Stomach (tissue), 9 donors: Measurements from ENCODE around the gene GHRHR. TPM values are rescaled to one million over a fixed set of nuclear protein-coding genes. Genes with fewer than 3 reads are reported as not detected.

Experiments used
- DNase-seq, 2 donors: peaks; one replicate each; pipeline versions ENCODE4 v3.0.0 to v3.0.0-alpha.2; 2013 to 2019
- H3K27ac ChIP-seq, 5 donors: fragments of 200-600 bp in 4 of 5; sonication (generic) in 4 of 5; one replicate each; pipeline ENCODE4 v1.5.1; 2013 to 2019; ENCODE audit warnings: mild to moderate bottlenecking in 1 of 5, moderate library complexity in 1 of 5
- H3K27me3 ChIP-seq, 3 donors: fragments of 200-600 bp; sonication (generic); one replicate each; pipeline ENCODE4 v1.5.1; 2017 to 2019; ENCODE audit warnings: mixed run types in 1 of 3
- H3K36me3 ChIP-seq, 4 donors: fragments of 200-600 bp; sonication (generic); 1 replicate in 3 of 4; 2 replicates in 1 of 4; pipeline ENCODE4 v1.5.1; 2016 to 2019
- H3K4me1 ChIP-seq, 4 donors: fragments of 200-600 bp; sonication (generic); one replicate each; pipeline ENCODE4 v1.5.1; 2016 to 2019
- H3K4me3 ChIP-seq, 4 donors: fragments of 200-600 bp; sonication (generic) in 3 of 4; one replicate each; pipeline ENCODE4 v1.5.1; 2016 to 2019; ENCODE audit warnings: mild to moderate bottlenecking in 1 of 4
- H3K9me3 ChIP-seq, 4 donors: fragments of 200-600 bp; sonication (generic); one replicate each; pipeline ENCODE4 v1.5.1; 2016 to 2019
- EP300 ChIP-seq: sonication (generic); formaldehyde crosslinking; IDR thresholded peaks from one replicate; pipeline ENCODE4 v1.6.1; 2017; ENCODE audit warnings: antibody characterized with exemption
- POLR2A ChIP-seq, 4 donors: fragments of 450-650 bp; IDR thresholded peaks; one replicate each; pipeline ENCODE4 v1.6.1; 2016; ENCODE audit warnings: antibody characterized with exemption in 4 of 4, control low read depth in 2 of 4, mild to moderate bottlenecking in 1 of 4, moderate library complexity in 1 of 4
- POLR2AphosphoS5 ChIP-seq, 3 donors: sonication (generic); formaldehyde crosslinking; IDR thresholded peaks; one replicate each; pipeline ENCODE4 v1.6.1; 2016; ENCODE audit warnings: antibody characterized with exemption in 3 of 3
- WGBS, 5 donors: extraction: QIAGEN DNeasy Blood & Tissue Kit in 3 of 5; methylation state at CpG; one replicate each; pipeline versions ENCODE4 v1.1.5 to v1.1.7; 2013 to 2018; 5-methylcytosine and 5-hydroxymethylcytosine counted together
- intact Hi-C: fragments of 100-400 bp; cut with DNase I; formaldehyde crosslinking; loops from one replicate; pipeline ENCODE4 v1.15.1; 2023; ENCODE audit warnings: low total_unique reads
- polyA plus RNA-seq, 3 donors: library from polyadenylated mRNA; stranded (reverse); fragments of 200-250 nt; gene quantifications; one replicate each; pipeline ENCODE4 v1.2.3, GENCODE V29; 2013
- total RNA-seq, 5 donors: library from RNA; depleted of rRNA; stranded (reverse); fragments of >200 nt; gene quantifications; one replicate each; pipeline versions ENCODE4 v1.1.0 to v1.2.3, GENCODE V29; 2014 to 2016
- TF ChIP-seq, protein P1 (sequence below), 7 experiments: fragments of 450-650 bp in 4 of 7; fragments of 200-600 bp in 3 of 7; sonication (generic) in 3 of 7; IDR thresholded peaks; one replicate each; pipeline ENCODE4 v1.5.1; 2016 to 2019; ENCODE audit warnings: antibody characterized with exemption in 7 of 7, control low read depth in 2 of 7, mild to moderate bottlenecking in 1 of 7
- donor health status: healthy with polysubstance abuse.
- donor health status: Bipolar disorder and iron deficiency.
- donor health status: healthy.

The GHRHR gene
- total and polyA plus RNA-seq, 8 donors, result 0.33 TPM; not detected in 7

DNA sequence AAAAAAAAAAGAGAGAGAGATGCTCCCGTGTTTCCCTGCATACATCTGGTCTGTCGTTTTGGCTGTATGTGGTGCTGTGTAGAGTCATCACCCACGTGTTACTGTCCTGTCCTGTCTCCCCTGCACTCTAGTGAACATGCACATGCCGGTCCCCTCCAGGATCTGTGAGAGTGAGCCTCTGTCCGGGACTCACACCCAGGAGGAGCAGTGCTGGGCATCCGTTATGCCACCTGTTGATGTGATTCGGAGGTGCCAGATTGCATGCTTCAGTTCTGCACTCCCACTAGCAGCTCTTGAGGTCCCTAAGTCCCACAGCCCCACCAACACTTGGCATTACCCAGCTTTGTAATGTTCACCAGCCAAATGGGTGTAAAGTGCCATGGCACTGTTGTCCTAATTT is 16.4 kb downstream of the GHRHR start:
- no peak overlapping the region for H3K4me3 ChIP-seq
- no peak for TF ChIP-seq EP300
- TF ChIP-seq POLR2AphosphoS5 (IDR thresholded peaks at IDR 0.05), result no peak
- TF ChIP-seq, protein P1, sequence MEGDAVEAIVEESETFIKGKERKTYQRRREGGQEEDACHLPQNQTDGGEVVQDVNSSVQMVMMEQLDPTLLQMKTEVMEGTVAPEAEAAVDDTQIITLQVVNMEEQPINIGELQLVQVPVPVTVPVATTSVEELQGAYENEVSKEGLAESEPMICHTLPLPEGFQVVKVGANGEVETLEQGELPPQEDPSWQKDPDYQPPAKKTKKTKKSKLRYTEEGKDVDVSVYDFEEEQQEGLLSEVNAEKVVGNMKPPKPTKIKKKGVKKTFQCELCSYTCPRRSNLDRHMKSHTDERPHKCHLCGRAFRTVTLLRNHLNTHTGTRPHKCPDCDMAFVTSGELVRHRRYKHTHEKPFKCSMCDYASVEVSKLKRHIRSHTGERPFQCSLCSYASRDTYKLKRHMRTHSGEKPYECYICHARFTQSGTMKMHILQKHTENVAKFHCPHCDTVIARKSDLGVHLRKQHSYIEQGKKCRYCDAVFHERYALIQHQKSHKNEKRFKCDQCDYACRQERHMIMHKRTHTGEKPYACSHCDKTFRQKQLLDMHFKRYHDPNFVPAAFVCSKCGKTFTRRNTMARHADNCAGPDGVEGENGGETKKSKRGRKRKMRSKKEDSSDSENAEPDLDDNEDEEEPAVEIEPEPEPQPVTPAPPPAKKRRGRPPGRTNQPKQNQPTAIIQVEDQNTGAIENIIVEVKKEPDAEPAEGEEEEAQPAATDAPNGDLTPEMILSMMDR (IDR thresholded peaks at IDR 0.05), result no peak
- TF ChIP-seq POLR2A (IDR thresholded peaks at IDR 0.05), result no peak
- H3K36me3 ChIP-seq, result no peaks in the 10 kb centered on the region
- intact Hi-C loops, result loop anchor here (5.0 kb wide), 1 partner anchor 142 kb away; no protein-coding TSS in a partner anchor
- no peak for DNase-seq
- H3K27ac ChIP-seq, result no peak overlapping the region
- peaks cover 0 to 12% (median 7%) of the 10 kb centered on the region in 4 donors for H3K4me1 ChIP-seq
- H3K9me3 ChIP-seq, result no peaks in the 10 kb centered on the region
- 57 to 73% (median 66%) methylated on average over 6 to 7 of the region's 7 CpGs for WGBS, 5 donors
- H3K27me3 ChIP-seq, result peaks cover 0 to 41% (median 0%) of the 10 kb centered on the region in 3 donors

GRCh38 chr7:30980751-30981150 is 17.0 kb downstream of the GHRHR start:
- intact Hi-C loops, result loop anchor here (5.0 kb wide), 1 partner anchor 142 kb away; no protein-coding TSS in a partner anchor
- H3K27ac ChIP-seq, result no peak overlapping the region

DNA sequence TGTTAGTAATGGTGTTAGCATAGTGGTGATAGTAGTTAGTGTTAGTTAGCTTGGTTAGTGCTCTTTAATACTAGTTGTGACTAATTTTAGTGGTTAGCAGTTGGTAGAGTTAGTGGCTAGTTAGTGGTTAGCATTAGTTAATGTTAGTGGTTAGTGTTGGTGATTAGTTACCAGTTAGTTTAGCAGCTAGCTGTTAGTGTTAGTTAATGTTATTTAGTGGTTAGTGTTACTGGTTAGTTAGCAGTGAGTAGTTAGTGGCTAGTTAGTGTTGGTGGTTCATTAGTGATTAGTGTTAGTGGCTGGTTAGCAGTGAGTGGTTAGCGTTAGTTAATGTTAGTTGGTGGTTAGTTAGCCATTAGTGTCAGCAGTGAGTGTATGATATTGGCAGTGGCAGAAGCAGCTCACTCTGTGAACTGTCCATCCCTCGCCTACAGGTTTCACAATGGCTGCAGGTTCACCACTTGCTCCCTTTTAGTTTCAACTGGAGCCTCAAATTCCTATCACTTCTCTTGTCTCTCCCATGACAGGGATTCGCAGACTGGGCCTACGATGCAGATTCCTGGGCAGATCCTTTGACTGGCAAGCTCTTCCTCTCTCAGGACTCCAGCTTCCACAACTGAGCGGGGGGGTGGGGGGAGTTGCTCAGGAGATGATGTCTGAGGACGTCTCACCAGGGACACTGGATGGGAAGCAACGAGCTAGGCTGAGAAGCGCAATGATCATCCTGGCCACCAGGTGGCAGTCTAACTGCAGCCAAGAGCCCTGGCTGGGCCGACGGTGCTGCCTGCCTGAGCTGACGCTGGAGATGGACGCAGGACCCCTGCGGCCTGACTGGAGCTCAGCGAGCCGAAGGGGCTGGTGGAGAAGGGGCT is 19.5 kb downstream of the GHRHR start:
- H3K9me3 ChIP-seq, result no peaks in the 10 kb centered on the region
- H3K4me3 ChIP-seq, result peak overlapping the region in 1 of 4 donors; percentile 16
- no peaks in the 10 kb centered on the region for H3K36me3 ChIP-seq
- WGBS, 5 donors, result 6 to 9% (median 8%) methylated on average over 13 to 15 of the region's 15 CpGs
- TF ChIP-seq, protein P1 (IDR thresholded peaks at IDR 0.05), result peak in 5 of 7 experiments; percentile 75 to 96 (median 90)
- TF ChIP-seq EP300 (no peak), POLR2AphosphoS5 (IDR thresholded peaks at IDR 0.05) (peak in 1 of 3 donors; percentile 32)
- intact Hi-C loops, result loop anchor here (5.0 kb wide), 1 partner anchor 139 kb away; no protein-coding TSS in a partner anchor
- H3K4me1 ChIP-seq, result peaks cover 0 to 14% (median 7%) of the 10 kb centered on the region in 4 donors
- DNase-seq, result peak; percentile 85 to 95
- H3K27me3 ChIP-seq, result peaks cover 0 to 44% (median 0%) of the 10 kb centered on the region in 3 donors
- no peak overlapping the region for H3K27ac ChIP-seq

More at GRCh38 chr7:30980751-30981150, 17.0 kb downstream of the GHRHR start:
- TF ChIP-seq, protein P1 (IDR thresholded peaks at IDR 0.05), result no peak
- TF ChIP-seq EP300 (no peak), POLR2AphosphoS5 (IDR thresholded peaks at IDR 0.05) (no peak), POLR2A (IDR thresholded peaks at IDR 0.05) (no peak)
- H3K4me3 ChIP-seq, result no peak overlapping the region
- whole genome bisulfite sequencing, 5 donors, result 57 to 92% (median 77%) methylated on average over 5 of the region's 5 CpGs
- H3K9me3 ChIP-seq, result no peaks in the 10 kb centered on the region
- H3K36me3 ChIP-seq, result no peaks in the 10 kb centered on the region
- peak in 1 of 2 donors; percentile 17 for DNase-seq
- H3K4me1 ChIP-seq, result peaks cover 0 to 12% (median 6%) of the 10 kb centered on the region in 4 donors
- peaks cover 0 to 37% (median 0%) of the 10 kb centered on the region in 3 donors for H3K27me3 ChIP-seq

- Histone ChIP-seq H3K4me1 (peaks cover 0 to 20% (median 10%) of the 10 kb centered on the region in 4 donors), H3K27ac (no peak overlapping the region), H3K9me3 (no peaks in the 10 kb centered on the region), H3K27me3 (peaks cover 0 to 44% (median 0%) of the 10 kb centered on the region in 3 donors), H3K36me3 (no peaks in the 10 kb centered on the region), H3K4me3 (peak overlapping the region in 1 of 4 donors; percentile 16)
- no peak for TF ChIP-seq POLR2A (IDR thresholded peaks at IDR 0.05)
- TF ChIP-seq, protein P1 (IDR thresholded peaks at IDR 0.05), result no peak
- TF ChIP-seq POLR2AphosphoS5 (IDR thresholded peaks at IDR 0.05), result no peak
- no peak for TF ChIP-seq EP300
- intact Hi-C loops, result loop anchor here (5.0 kb wide), 1 partner anchor 138 kb away; no protein-coding TSS in a partner anchor
- WGBS, 5 donors, result 26 to 36% (median 31%) methylated on average over 9 to 12 of the region's 12 CpGs
- no peak for DNase-seq
Measured at GRCh38 chr7:30983914-30984247, 20.1 kb downstream of the GHRHR start.
